ENCODE measurements around the gene CCL21.
"Not testable (repeated sequence)": the region's sequence is repeated elsewhere in the genome, so short reads cannot be mapped to it uniquely, and the experiment has no call there.

Gene CCL21

GRCh38 chr9:34710023-34710422 lies at the start of gene CCL21:
TSS of gene CCL21 (minus strand) at chr9:34710136. CDS start at chr9:34710066, 70 bp downstream.
- DNase-seq (ENCODE audit: low read depth), result no peak

GRCh38 chr9:34759432-34760134 lies 49.6 kb upstream of the CCL21 start:
- no peak for DNase-seq (ENCODE audit: low read depth)

GRCh38 chr9:34750320-34750719 lies 40.4 kb upstream of the CCL21 start:
- not testable (repeated sequence) for DNase-seq (ENCODE audit: low read depth)

- DNase-seq (ENCODE audit: low read depth), result no peak
Measured at GRCh38 chr9:34746526-34746925, 36.6 kb upstream of the CCL21 start.

- DNase-seq (ENCODE audit: low read depth), result peak; percentile 56
Measured at GRCh38 chr9:34744295-34745221, 34.6 kb upstream of the CCL21 start.

DNA sequence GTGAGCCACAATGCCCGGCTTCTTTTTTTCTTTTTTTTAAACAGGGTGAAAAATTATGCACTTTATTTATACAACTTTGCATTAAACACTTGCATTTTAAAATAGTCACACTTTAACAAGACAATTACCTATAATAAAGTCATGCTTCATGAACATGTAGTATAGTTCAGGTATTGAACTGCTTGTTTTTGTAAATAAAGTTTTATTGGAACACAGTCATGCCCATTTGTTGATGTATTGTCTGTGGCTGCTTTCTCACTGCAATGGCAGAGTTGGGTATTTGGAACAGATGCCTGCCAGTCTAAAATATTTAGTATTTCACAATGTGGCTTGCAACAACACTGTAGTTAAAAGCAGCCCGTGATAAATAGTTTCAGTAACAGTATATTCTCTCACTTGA lies 32.8 kb upstream of the CCL21 start:
- no peak for DNase-seq (ENCODE audit: low read depth)

DNA sequence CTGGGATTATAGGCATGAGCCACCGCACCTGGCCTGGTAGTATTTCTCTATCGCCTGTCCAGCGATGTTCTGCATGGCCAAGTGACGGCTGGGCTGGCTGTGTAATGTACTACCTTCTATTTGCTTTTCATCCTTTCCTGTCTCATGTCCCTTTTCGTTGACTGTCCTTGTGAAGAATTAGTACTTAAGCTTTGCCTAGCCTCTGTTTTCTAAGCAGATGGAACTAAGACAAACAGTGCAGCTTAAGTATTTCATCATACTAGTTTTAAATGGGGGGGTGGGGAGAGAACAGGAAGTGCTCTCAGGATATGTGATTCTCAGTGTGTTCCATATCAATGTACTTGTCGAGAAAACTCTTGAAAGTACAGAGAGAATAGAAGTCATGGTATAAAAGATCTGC lies 31.7 kb upstream of the CCL21 start:
- DNase-seq (ENCODE audit: low read depth), result no peak

DNA sequence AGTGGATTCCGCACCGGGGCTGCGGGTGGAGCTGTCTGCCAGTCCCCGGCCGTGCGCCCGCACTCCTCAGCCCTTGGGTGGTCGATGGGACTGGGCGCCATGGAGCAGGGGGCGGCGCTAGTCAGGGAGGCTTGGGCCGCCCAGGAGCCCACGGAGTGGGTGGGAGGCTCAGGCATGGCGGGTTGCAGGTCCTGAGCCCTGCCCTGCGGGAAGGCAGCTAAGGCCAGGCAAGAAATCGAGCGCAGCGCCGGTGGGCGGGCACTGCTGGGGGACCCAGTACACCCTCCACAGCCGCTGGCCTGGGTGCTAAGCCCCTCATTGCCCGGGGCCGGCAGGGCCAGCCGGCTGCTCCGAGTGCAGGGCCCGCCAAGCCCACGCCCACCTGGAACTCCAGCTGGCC lies 30.2 kb upstream of the CCL21 start:
- not testable (repeated sequence) for DNase-seq (ENCODE audit: low read depth)

DNA sequence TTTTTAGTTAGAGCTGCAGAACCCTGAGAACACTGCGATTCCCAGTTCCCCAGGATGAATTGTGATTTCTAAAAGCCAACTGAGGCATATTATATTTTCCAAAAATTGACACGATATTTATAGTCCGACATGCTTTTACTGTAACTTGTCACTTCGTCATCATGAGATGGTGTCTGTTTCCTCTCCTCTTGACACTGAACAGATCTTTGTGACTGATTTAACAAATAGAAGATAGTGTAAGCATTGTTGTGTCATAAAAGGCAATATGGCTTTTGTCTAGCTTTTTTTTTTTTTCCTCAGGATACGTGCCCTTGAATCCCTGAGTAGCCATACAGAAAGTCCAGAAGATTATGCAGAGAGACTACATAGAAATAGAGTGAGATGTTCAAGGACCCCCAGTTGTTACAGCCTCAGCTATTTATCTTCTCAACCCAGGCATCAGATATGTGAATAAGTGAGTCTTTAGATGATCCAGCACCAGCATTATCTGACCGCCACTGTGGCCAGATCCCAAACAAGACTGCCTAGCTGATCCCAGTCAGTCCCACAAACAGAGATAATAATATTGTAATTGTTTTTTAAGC lies 27.8 kb upstream of the CCL21 start:
- no peak for DNase-seq (ENCODE audit: low read depth)

DNA sequence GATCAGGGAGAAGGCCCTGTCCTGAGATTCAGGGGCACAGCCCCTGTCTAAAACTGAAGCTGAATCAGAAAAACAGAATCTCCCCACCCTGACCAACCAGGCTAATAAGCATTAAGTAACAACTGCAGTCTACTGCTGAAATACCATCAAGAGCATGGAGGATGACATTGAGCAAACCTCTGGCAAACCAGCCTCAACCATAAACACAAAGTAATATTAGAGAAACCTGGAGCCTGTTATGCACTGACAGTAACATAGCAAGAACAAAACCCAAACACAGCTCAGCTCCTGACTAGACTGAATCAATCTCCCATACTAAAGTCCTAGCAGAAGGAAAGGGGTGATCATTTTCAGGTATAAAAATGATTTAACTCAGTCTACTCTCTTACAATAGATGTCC lies 24.8 kb upstream of the CCL21 start:
- DNase-seq (ENCODE audit: low read depth), result no peak

DNA sequence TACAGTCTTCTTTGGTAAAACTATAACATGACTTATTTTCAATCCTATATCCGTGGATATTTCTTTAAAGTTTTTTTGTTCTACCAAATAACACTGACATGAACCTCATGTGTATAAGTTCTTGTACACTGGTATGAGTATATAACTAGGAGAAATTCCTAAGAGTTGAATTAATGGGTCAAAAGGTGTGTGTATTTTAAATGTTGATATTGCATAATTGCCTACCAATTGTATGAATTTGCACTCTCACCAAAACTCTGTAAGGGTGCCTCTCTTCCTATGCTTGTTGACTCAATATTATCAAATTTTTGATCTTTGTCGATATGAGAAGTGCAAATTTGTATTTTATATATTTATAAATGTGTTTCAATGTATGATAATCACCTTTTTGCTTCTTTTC lies 22.9 kb upstream of the CCL21 start:
- DNase-seq (ENCODE audit: low read depth), result no peak

DNA sequence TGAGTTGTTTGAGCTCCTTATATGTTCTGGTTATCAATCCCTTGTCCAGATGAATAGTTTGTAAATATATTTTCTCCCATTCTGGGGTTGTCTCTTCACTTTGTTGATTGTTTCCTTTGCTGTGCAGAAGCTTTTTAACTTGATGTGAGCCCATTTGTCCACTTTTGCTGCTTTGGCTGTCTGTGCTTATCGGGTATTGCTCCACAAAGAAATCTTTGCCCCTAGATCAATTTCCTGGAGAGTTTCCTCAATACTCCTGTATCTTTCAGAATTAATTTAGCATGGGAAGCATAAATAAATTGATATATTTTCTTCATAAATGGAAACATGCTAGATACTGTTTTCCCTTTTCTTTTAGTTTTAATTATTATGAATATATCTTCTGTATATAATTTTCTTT lies 22.5 kb upstream of the CCL21 start:
- no peak for DNase-seq (ENCODE audit: low read depth)

- no peak for DNase-seq (ENCODE audit: low read depth)
Measured at GRCh38 chr9:34723141-34723540, 13.2 kb upstream of the CCL21 start.

- DNase-seq (ENCODE audit: low read depth), result not testable (repeated sequence)
Measured at GRCh38 chr9:34719769-34720025, 9.8 kb upstream of the CCL21 start.

DNA sequence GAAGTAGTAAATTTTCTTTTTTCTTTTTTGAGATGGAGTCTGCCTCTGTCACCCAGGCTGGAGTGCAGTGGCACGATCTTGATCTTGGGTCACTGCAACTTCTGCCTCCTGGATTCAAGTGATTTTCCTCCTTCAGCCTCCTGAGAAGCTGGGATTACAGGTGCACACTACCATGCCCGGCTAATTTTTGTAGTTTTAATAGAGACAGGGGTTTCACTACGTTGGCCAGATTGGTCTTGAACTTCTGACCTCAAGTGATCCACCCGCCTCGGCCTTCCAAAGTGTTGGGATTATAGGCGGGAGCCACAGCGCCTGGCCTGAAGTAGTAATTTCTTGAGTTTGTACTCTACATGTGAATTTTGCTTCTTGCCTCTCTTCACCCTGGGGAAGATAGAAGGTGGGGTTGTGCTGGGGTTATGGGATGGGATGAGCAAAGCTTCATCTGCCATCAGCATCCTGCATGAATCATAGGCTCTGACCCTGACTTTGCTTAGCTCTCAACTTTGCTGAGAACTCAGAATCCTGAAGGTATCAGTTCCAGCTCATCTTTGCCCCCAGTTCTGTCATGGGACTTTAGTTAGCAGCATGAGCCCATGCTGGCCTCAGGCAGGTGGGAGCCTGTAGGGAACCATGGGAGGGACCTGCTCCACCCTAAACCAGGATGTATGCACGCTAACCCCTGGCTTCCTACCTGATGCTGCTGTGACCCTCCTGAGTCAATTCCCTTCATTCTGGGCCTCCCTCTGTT lies 9.3 kb upstream of the CCL21 start:
- DNase-seq (ENCODE audit: low read depth), result no peak

- no peak for DNase-seq (ENCODE audit: low read depth)
Measured at GRCh38 chr9:34717996-34718614, 8.2 kb upstream of the CCL21 start.

DNA sequence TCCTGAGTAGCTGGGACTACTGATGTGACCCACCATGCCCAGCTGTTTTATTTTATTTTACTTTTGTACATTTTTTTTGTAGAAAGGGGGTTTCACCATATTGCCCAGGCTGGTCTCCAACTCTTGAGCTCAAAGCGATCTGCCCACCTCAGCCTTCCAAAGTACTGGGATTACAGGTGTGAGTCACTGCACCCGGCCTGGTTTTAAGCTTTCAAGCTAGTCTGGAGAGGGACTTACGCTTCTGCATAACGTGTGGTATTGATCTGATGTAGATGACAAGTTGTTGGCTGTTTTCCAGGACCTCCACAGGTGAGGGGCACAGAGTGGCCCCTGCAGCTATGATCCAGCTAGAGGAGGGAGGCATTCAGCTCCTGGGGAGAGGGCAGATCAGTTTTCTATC lies 6.8 kb upstream of the CCL21 start:
- DNase-seq (ENCODE audit: low read depth), result no peak

- DNase-seq (ENCODE audit: low read depth), result no peak
Measured at GRCh38 chr9:34715639-34716215, 5.8 kb upstream of the CCL21 start.

DNA sequence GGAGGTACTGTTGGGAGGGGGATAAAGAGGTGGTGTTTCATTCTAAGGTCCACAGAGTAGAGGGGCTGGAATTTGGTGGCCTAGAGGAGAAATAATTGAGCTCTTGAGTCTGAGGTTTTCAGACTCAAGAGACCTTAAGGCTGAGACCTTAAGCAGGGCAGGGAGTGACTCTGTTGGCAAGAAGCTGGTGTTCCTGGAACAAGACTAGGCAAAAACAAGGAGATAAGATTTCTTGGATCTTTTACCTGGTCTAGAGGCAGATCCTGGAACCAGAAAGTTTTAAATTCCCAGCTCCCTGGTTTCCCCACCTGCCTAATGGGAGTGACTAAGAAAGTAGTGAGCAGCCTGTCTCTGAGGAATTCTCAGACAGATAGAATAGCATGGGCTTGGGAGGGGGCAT lies 4.1 kb upstream of the CCL21 start:
- DNase-seq (ENCODE audit: low read depth), result no peak

- DNase-seq (ENCODE audit: low read depth), result no peak
Measured at GRCh38 chr9:34712140-34712539, 2.2 kb upstream of the CCL21 start.

- no peak for DNase-seq (ENCODE audit: low read depth)
Measured at GRCh38 chr9:34709196-34709978, 549 bp downstream of the CCL21 start.
